ENCODE data around the gene SMYD3.
A peak's percentile ranks its signal among the peaks of the same experiment; 100 is the strongest.
"Not testable (repeated sequence)": the region's sequence is repeated elsewhere in the genome, so short reads cannot be mapped to it uniquely, and the experiment has no call there.

The SMYD3 gene

GRCh38 chr1:246068217-246068512, 438.9 kb downstream of the SMYD3 start:
- DNase-seq (ENCODE audit: low spot score), result no peak

- DNase-seq (ENCODE audit: low spot score), result peak; percentile 7
These were observed 439.5 kb downstream of the SMYD3 start for GRCh38 chr1:246067432-246068216.

GRCh38 chr1:246066573-246066972, 440.5 kb downstream of the SMYD3 start:
- DNase-seq (ENCODE audit: low spot score), result no peak

GRCh38 chr1:246065592-246065991, 441.5 kb downstream of the SMYD3 start:
- no peak for DNase-seq (ENCODE audit: low spot score)

GRCh38 chr1:246064891-246065290, 442.2 kb downstream of the SMYD3 start:
- DNase-seq (ENCODE audit: low spot score), result no peak

GRCh38 chr1:246063013-246063616, 444.0 kb downstream of the SMYD3 start:
- no peak for DNase-seq (ENCODE audit: low spot score)

GRCh38 chr1:246058466-246058865, 448.6 kb downstream of the SMYD3 start:
- no peak for DNase-seq (ENCODE audit: low spot score)

GRCh38 chr1:246052603-246053002, 454.5 kb downstream of the SMYD3 start:
- no peak for DNase-seq (ENCODE audit: low spot score)

GRCh38 chr1:246051909-246052518, 455.1 kb downstream of the SMYD3 start:
- DNase-seq (ENCODE audit: low spot score), result no peak

GRCh38 chr1:246048693-246049092, 458.4 kb downstream of the SMYD3 start:
- no peak for DNase-seq (ENCODE audit: low spot score)

- DNase-seq (ENCODE audit: low spot score), result no peak
These were observed 463.5 kb downstream of the SMYD3 start for GRCh38 chr1:246043556-246043955.

- DNase-seq (ENCODE audit: low spot score), result no peak
These were observed 465.7 kb downstream of the SMYD3 start for GRCh38 chr1:246041360-246041759.

- no peak for DNase-seq (ENCODE audit: low spot score)
These were observed 466.7 kb downstream of the SMYD3 start for GRCh38 chr1:246040200-246040890.

- DNase-seq (ENCODE audit: low spot score), result no peak
These were observed 467.5 kb downstream of the SMYD3 start for GRCh38 chr1:246039584-246039983.

GRCh38 chr1:246037832-246038231, 469.2 kb downstream of the SMYD3 start:
- no peak for DNase-seq (ENCODE audit: low spot score)

GRCh38 chr1:246036175-246036574, 470.9 kb downstream of the SMYD3 start:
- no peak for DNase-seq (ENCODE audit: low spot score)

- DNase-seq (ENCODE audit: low spot score), result no peak
These were observed 472.0 kb downstream of the SMYD3 start for GRCh38 chr1:246035060-246035541.

- DNase-seq (ENCODE audit: low spot score), result no peak
These were observed 472.4 kb downstream of the SMYD3 start for GRCh38 chr1:246034630-246035029.

GRCh38 chr1:246032984-246033383, 474.1 kb downstream of the SMYD3 start:
- DNase-seq (ENCODE audit: low spot score), result no peak

GRCh38 chr1:246032031-246032551, 475.0 kb downstream of the SMYD3 start:
- peak; percentile 23 for DNase-seq (ENCODE audit: low spot score)

GRCh38 chr1:246029616-246030015, 477.5 kb downstream of the SMYD3 start:
- no peak for DNase-seq (ENCODE audit: low spot score)

- not testable (repeated sequence) for DNase-seq (ENCODE audit: low spot score)
These were observed 483.0 kb downstream of the SMYD3 start for GRCh38 chr1:246024118-246024517.

All from Ammon's horn (tissue), 1 donor.